SIG-M5 (cell line): ENCODE measurements around the gene GSTA2.
"Not testable (repeated sequence)": the region's sequence is repeated elsewhere in the genome, so short reads cannot be mapped to it uniquely, and the experiment has no call there.

ENCODE experiments used
- DNase-seq: peaks from one replicate; lab custom pipeline; 2025; lab: John Stamatoyannopoulos, UW

GSTA2 gene

GRCh38 chr6:52760105-52760765, 3.0 kb downstream of the GSTA2 start:
- DNase-seq: no peak

- DNase-seq: no peak
These were observed 4.2 kb downstream of the GSTA2 start for GRCh38 chr6:52759085-52759484.

GRCh38 chr6:52757651-52758338, 5.5 kb downstream of the GSTA2 start:
- DNase-seq: not testable (repeated sequence)

DNA sequence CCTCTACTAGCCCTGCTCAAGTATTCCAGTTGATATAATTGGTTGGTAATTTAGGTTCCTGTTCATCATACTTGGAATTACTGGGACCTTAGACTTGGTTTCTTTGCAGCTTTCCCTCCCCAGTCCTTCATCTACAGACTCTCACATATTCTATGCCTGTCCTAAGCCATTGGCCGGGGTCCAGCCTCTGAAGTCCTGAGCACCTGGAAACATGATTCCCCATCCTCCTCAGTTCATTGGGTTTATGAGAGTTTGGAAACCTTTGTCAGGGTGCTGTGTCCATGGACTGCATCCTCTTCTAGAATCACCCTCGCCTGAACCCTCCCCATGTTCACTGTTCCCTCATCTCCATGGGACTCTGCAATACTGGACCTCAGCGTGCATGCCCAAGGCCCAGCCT, 8.8 kb downstream of the GSTA2 start:
- no peak for DNase-seq

DNA sequence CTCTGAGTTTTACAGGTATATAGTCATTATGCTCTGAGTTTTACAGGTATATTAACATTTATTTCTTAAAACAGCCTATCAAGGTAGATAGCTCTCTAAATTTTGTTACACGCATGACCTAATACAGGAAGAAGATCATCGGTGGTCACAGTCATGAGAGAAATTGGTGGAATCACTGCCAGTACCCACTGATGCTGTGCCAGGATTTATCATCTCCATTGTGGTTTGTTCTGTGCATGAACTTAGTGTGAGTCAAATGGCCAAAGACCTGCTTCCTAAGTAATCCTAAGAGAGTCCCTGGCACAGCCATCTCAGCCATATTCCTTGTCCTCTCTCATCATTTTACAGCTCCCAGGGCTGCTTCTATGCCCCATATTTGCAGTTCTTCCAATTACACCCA, 10.1 kb downstream of the GSTA2 start:
- DNase-seq: not testable (repeated sequence)

GRCh38 chr6:52752310-52752709, 11.0 kb downstream of the GSTA2 start:
- DNase-seq: no peak

- DNase-seq: no peak
These were observed 13.6 kb downstream of the GSTA2 start for GRCh38 chr6:52749556-52750152.

DNA sequence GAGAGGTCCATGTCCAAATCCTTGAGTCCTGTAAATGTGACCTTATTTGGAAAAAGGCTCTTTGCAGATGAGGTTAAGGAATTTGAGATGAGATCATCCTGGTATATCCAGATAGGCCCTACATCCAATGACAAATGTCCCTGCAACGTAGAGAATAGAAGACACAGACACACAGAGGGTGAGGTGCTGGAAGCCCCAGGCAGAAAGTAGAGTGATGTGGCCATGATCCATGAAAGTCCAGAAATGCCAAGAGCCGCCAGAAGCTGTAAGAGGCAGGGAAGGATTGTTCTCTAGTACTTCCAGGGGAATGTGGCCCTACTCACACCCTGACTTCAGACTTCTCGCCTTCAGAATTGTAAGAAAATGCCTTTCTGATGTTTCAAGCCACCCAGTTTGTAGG, 16.0 kb downstream of the GSTA2 start:
- DNase-seq: not testable (repeated sequence)

GRCh38 chr6:52746213-52746612, 17.1 kb downstream of the GSTA2 start:
- DNase-seq: no peak

GRCh38 chr6:52745764-52746201, 17.5 kb downstream of the GSTA2 start:
- DNase-seq: no peak

GRCh38 chr6:52741872-52742271, 21.4 kb downstream of the GSTA2 start:
- no peak for DNase-seq

- DNase-seq: no peak
These were observed 23.6 kb downstream of the GSTA2 start for GRCh38 chr6:52739627-52740026.

- DNase-seq: no peak
These were observed 24.1 kb downstream of the GSTA2 start for GRCh38 chr6:52739134-52739533.

DNA sequence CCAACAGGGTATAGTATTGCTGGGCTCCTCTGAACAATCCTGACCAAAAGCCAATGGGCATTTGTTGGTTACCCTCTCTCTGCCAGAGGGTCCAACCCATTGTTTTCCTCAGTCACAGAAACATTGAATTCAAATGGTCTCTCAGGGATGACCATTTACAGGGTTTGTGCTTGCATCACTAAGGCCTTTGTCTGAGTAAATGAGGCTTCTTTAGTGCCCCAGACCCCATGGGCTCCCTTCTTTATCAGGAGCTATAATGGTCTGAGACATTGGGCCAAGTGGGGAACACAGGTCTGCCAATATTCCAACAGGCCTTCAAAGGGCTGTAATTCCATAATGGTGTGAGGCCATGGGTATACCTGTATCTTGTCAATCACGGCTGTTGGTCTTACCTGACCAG, 27.1 kb downstream of the GSTA2 start:
- DNase-seq: no peak

GRCh38 chr6:52735071-52735470, 28.2 kb downstream of the GSTA2 start:
- no peak for DNase-seq

DNA sequence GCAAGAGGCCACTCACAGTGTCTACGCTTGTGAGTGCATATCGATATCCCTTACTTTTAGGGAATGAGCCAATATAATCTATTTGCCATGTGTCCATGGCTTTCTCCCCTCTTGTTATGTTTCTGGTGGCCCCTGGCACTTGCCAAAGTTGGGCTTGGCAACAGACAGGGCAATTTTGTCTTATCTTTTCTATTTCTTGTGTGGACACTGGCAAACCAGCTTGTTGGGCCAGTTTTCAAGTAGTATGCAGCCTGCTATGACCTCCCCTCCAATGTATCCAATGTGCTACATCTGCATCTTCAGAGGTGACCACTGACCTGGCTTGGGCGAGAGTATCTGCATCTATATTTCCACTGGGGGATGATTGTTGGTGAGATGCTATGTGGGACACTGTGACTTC, 29.2 kb downstream of the GSTA2 start:
- DNase-seq: no peak

- no peak for DNase-seq
These were observed 30.1 kb downstream of the GSTA2 start for GRCh38 chr6:52733172-52733571.

GRCh38 chr6:52731719-52732118, 31.6 kb downstream of the GSTA2 start:
- DNase-seq: no peak

DNA sequence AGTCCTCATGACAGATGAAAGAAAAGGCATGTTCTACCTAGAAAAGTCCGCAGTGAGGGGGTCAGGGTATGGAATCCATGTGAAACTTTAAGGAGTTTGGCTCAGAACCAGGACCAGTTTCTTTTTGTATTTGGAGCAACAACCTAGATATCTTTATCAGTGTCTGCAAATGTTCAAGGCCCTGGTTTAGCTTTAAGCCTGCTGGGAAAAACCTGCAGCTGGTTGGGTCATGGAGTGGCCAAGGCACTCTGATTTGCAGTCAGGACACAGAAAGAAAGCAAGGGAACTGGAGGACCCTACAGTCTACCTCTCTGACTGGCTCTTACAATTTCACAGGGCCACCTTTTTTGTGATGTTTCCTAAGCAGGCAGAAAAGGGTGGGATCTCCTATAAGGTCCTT, 33.7 kb downstream of the GSTA2 start:
- DNase-seq: no peak

- DNase-seq: no peak
These were observed 34.9 kb downstream of the GSTA2 start for GRCh38 chr6:52728394-52728793.

- no peak for DNase-seq
These were observed 35.4 kb downstream of the GSTA2 start for GRCh38 chr6:52727908-52728307.

DNA sequence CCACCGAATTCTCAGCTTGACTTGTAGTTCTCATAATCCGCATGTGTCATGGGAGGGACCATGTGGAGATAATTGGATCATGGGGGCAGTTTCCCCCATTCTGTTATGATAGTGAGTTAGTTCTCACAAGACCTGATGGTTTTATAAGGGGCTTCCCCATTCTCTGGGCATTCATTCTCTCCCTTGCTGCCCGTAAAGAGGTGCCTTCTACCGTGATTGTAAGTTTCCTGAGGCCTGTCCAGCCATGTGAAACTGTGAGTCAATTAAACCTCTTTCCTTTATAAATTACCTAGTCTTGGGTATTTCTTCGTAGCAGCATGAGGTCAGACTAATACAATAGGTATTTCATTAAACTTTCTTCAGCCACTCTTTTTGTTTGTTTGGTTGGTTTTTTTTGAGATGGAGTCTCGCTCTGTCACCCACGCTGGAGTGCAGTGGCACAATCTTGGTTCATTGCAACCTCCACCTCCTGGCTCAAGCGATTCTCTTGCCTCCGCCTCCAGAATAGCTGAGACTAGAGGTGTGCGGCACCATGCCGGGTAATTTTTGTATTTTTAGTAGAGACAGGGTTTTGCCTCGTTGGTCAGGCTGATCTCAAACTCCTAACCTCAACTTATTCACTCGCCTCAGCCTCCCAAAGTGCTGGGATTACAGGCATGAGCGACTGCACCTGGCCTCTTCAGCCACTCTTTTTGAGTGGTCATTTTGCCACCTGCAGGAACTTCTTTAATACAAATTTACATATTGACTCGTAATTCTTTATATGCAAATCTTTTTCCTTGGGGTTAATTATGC, 36.3 kb downstream of the GSTA2 start:
- DNase-seq: no peak

DNA sequence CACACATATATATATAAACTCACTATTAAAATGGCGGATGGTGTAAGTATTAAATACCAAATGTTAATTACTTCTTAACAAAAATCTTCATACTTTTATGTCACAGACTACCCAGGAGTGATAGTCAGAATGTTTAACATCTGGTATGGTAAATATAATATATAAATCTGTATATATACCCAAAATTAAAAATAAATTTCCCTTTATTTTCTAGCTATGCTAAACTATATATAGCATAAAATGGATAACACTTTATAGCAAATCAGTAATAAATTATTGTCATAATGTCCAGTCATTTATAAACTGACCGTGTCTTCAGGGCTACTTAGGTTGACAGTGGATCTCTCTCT, 37.1 kb downstream of the GSTA2 start:
- no peak for DNase-seq
